Eye (tissue), 1 donor: ENCODE data around the gene FREM1.

ENCODE experiments used
- DNase-seq: peaks from one replicate; pipeline ENCODE4 v3.0.0-alpha.2; 2015

Gene FREM1

DNA sequence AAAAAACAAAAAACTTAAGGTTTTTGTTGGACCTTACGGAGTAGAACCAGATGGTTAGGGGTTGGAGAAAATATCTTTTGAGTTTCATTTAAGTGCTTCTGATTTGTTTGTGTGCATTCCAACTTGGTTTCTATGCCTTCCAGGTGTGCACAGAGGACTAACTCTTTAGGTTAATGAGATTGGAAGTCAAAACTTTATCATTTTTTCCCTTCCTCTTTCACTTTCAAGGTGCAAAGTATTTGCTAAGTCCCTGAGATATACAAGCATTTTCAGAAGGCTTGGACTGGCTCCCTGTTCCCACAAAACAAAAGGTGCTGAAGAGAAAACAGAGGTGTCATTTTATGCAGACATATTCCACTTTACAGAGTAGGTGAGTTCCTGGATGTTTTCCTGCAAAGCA is 157.4 kb downstream of the FREM1 start:
- no peak for DNase-seq

GRCh38 chr9:14752271-14752670 is 158.0 kb downstream of the FREM1 start:
- no peak for DNase-seq

DNA sequence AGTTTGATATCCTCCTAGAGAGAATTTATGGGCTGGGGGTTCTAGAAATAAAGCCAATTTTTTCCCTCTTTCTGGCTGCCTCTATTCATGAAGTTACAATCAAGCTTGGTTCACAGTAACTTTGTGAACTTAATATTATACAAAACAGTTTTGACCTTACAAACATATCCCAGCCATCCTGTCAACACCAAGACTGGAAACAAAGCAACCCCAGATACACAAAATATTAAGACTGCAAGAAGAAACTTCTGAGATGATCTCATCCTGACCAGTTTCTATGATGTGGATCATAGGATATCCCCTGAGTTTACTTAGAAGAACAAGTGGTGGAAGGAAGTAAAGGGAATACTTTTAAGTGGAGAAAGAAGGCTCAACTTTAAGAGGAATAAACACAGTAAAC is 159.4 kb downstream of the FREM1 start:
- DNase-seq: no peak

DNA sequence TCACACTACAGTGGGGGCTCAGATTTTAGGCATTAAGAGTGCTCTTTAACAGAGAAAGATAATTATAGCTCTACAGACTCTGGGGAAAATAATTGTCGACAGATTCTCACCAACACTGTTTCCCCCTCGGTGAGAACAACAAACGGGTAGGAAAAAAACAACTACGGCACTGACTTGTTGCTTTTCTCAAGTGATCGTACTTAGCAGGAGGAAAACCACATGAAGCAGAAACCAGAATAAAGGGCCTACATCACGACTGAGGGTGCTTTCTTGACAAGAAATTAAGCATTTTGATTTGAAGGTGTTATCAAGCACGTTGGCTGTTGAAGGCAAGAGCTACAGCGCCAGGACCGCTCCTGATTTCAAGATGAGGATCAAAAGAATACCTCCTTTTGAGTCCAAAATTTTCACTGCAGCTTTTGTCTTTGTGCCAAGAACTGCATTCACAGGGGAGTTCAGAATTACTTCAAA is 160.5 kb downstream of the FREM1 start:
- DNase-seq: no peak

DNA sequence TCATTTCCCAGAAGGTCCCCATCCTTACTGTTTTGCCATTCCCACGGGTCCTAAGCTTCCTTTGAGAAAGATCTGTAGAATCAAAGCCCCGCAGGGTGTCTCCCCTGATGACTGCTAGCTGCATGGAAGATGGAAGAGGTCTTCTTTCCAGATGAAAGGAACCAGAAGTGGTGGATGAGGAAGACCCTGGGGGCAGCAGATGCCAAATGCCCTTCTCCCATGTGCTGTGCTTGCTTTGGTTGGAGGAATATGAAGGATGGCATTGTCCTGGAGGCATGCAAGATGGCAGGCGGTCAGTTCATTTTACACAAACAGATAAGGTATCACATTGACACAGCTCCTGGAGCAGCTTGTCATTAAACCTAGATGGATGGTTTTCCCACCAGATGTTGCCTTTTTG is 161.9 kb downstream of the FREM1 start:
- DNase-seq: no peak

- no peak for DNase-seq
Measured at GRCh38 chr9:14747111-14747510, 163.1 kb downstream of the FREM1 start.

DNA sequence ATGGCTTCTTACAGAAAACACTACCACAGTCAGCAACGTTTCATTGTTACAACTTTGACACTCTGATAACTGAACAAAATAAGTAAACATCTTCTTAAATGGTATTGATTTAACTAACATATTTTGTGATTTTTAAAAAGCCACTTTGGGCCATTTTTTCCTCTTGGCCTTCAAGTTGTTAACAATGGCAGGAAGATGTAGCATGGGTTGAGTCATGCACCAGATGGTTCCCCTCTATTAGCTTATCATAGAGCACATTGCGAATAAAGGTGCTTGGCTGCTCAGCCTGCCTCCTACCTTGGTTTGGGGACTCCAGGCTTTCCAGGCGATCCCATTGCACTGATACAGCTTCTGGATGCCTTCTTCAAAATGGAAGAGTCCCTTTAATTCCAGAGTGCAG is 163.6 kb downstream of the FREM1 start:
- no peak for DNase-seq

GRCh38 chr9:14744768-14745167 is 165.5 kb downstream of the FREM1 start:
- no peak for DNase-seq

DNA sequence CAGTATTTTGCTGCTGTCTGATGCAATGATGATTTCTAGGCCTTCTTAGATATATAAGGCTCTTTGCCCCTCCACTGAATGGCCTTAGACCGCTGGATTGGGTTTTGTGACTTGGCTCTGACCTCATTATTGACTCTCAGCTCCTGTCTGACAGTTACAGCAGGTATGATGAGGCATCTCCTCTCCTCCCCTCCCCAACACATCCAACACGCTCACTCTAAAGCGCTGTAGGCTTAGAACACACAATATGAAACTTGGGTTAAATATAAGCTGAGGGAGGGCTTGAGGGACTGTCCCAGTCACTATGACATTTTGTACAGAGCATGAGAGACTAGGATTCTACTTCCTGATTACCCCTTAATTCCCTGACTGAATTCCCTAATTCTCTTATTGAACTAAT is 168.9 kb downstream of the FREM1 start:
- DNase-seq: no peak

GRCh38 chr9:14733133-14733532 is 177.1 kb downstream of the FREM1 start:
- DNase-seq: no peak

DNA sequence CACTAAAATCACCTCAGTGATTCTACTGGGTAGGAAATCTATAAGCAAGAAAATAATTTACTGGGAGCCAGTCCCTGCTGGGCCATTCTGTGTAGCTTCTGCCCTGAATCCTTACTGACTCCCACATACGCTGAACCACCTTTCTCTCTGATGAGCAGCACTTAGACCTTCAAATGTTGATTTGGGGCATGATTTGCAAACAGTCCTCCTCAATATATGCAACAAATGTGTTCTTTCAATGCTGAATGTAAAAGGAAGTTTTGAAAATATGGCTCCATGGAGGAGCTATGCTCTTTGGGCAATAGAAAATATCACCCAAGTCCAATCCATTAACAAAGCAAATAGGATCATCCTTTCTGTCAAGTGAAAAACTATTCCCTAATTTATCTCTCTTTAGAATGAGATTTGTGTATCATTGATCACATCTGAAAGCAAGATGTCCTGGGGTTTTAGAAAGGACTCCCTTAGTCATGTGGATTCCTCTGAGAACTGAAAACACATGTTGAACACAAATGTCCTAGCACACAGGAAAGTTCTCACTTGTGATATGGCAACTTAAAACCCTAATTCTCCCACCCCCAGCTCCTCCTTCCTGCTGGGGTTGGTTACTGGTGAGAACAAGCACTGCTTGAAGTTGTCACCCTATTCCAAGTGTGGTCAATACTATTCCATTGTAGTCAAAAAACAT is 178.8 kb downstream of the FREM1 start:
- no peak for DNase-seq

GRCh38 chr9:14730461-14730898 is 179.7 kb downstream of the FREM1 start:
- peak; percentile 79 for DNase-seq

DNA sequence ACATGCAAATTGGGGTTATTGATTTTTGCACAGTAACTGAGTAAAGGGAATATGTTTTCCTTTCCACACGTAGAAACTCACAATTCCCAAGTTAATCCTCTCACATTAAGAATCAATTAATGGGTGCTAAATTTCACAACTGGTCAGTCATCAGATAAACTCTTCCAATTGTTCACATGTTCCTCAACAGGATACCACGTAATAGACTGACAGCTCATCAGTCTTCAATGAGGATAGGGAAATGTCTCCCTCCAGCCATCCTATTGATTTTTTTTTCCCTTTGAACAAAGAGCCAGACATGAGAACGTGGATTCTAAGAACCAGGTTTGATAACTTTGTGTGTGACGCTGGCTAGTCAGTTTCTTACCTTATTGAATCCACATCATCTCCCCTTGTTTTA is 186.9 kb downstream of the FREM1 start:
- peak; percentile 42 for DNase-seq

DNA sequence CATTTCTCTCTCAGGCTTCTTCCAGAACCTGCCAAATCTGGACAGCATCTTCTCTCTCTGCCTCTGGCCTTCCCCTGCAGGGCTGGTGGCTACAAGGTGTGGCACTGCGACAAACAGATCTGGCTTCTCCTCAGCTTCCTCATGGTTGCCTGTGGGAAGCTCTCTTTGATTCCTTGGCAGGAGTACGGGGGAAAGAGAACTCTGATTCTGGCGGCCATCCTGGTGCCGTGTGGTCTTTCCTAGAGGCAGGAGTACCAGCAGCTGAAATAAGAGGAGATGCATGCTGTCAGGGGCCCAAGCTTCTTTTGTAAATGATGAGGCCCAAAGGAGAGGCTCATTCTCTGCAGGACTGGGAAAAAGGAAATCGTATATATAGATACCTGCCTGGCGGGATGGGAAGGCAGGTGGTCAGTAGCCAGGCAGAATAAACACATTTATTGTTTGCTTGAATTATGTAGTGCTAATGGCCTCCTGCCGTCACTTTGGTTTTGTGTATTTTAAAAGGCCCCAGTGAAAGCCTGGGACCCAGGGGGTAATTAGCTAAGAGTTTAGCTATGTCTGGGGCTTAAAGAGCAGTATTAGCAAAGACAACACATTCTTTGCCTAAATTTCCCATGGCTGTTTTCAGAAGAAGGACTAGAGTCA is 187.7 kb downstream of the FREM1 start, which contains the start of gene CER1:
Gene CER1 (minus strand): TSS at position 343 of the 645 bp plus-strand sequence. CDS start 61 bp downstream, at position 282.
- peak; percentile 37 for DNase-seq

DNA sequence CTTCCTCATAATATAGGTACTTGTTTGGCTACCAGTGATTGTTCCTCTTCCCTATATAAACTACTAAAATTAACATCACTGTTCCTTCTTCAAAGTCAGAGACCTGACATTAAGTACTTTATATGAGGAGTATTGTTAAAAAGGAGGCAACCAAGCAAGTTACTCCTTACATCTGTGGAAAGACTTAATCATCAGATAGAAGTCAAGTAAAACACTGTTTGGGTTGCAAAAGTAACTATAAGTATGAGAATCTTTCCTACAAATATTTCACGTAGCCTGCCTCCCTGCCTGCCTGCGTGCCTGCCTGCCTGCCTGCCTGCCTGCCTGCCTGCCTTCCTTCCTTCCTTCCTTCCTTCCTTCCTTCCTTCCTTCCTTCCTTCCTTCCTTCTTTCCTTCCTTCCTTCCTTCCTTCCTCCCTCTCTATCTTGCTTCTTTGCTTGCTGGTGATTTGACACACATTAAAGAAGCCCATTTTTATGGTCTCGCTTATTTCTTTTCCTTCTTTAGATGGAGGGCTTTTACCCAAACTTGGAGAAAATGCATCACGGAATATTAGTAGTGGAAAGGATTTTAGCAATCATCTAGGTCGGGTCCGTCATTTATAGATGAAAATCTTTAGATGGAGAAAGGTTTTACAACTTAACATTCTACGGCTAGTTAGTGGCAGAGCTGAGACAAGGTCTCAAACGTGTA is 190.9 kb downstream of the FREM1 start:
- DNase-seq: no peak

GRCh38 chr9:14715102-14715501 is 195.1 kb downstream of the FREM1 start:
- no peak for DNase-seq

DNA sequence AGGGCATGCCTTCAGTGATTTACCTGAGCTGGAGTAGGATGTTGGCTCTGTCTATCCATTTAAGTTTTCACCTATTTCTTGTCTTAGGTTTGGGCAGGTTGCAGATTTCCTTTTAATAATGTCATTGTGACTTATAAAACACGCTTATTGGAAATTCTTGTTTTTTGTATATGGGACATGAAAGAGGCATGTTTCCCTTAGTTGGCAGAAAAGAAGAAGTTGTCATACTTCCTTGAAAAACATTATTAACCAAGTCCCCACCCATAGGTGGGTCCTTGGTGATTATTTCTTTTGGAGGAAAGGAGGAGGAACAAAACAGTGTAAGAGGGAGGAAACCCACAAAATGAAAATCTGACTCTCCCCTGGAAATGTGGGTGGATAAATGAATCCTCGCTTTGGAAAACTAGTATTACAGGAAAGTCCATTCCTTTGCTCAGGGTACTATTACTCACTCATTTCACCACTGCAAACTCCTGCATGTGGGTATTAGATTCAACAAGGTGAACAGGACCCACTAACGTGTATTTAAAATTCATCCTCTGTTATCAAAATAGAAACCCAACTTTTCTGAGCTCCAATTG is 197.0 kb downstream of the FREM1 start:
- no peak for DNase-seq

DNA sequence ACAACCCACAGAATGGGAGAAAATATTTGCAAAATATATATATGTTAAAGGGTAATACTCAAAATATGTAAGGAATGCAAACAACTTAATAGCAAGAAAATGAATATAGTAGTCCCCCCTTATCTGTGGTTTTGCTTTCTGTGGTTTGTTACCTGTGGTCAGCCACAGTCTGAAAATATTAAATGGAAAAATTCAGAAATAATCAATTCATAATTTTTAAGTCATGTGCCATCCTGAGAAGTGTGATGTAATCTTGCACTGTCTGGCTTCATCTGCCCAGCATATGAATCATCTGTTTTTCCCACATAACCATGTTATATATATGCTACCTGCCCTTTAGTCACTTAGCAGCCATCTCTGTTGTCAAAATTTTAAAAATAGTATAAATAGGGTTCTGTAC is 199.4 kb downstream of the FREM1 start:
- no peak for DNase-seq

- no peak for DNase-seq
Measured at GRCh38 chr9:14706530-14707140, 203.6 kb downstream of the FREM1 start.

DNA sequence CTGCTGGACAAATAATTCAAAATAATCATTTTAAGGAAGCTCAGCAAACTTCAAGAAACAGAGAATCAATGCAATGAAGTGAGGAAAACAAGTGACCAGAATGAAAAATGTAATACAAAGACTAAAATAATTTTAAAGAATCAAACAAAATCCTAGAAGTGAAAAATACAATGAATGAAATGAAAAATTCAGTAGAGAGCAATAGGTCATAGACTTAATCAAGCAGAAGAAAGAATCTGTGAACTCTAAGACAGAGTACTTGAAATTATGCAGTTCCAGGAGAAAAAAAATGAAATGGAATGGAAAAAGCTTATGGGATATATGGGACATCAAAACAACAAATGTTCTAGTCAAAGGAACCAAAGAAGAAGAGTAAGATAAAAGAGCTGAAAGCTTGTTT is 205.1 kb downstream of the FREM1 start:
- DNase-seq: no peak

DNA sequence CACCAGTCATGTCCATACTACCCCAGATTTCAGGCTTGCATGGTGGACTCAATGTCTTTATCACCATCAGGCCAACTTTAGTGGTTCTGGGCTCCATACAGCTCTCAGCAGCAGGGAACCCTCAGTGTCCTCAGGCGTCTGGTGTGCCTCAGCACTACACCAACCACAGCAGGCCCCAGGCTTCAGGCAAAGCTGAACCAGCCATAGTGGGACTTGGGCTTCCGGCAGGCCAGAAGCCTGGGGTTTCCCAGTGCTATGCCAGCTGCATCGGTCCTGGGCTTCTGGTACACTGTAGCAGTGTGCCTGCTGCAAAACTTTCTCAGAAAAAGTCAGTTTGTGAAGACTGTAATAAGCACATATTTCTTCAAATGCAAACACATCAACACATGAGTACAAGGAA is 205.9 kb downstream of the FREM1 start:
- no peak for DNase-seq

DNA sequence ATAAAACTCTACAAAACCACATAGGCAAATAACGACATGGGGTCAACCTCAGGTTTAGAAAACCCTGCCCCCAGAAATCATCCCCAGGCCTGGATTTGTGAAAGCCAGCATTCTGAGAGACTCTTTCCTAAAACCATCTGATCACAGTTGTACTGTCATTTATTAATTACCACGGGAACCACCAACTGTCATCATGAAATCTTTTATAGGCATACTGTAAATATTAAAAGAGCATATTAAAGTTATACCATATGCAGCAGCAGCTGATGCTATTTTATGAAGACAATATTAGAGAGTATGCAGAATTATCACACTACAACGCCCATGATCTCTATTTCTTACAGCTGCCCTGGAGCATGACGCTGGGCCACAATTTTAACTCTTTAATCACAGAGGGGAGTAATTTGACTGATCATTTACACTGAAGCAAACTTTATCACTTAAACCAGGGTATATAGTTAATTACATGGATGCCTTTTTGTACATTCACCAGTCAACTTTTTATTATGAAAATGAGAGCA is 208.0 kb downstream of the FREM1 start:
- no peak for DNase-seq
